GM06990 (cell line): Measurements from ENCODE around the gene CTRB1.

Source experiments
- DNase-seq: peaks from one replicate; pipeline ENCODE4 v3.0.0-alpha.2; 2011; ENCODE audit not compliant: insufficient read length; ENCODE audit errors: extremely low read depth
- H3K27me3 ChIP-seq: replicated peaks from 2 replicates; pipeline ENCODE4 v1.6.0; 2011; ENCODE audit warnings: low read length; ENCODE audit not compliant: control insufficient read depth, insufficient read depth
- H3K36me3 ChIP-seq: 2 replicates; pipeline ENCODE4 v1.5.1; 2011; ENCODE audit warnings: low read length; ENCODE audit not compliant: control insufficient read depth, insufficient read depth
- H3K4me3 ChIP-seq: replicated peaks from 2 replicates; pipeline ENCODE4 v1.5.1; 2011; ENCODE audit warnings: low read depth, mild to moderate bottlenecking, control low read depth, low read length
- TF ChIP-seq, protein P1 (sequence below): IDR thresholded peaks from 2 replicates; pipeline ENCODE4 v1.5.1; 2011; ENCODE audit warnings: low read length, control low read depth, mild to moderate bottlenecking, inconsistent platforms; ENCODE audit not compliant: insufficient read depth, poor library complexity, severe bottlenecking

Gene CTRB1

DNA sequence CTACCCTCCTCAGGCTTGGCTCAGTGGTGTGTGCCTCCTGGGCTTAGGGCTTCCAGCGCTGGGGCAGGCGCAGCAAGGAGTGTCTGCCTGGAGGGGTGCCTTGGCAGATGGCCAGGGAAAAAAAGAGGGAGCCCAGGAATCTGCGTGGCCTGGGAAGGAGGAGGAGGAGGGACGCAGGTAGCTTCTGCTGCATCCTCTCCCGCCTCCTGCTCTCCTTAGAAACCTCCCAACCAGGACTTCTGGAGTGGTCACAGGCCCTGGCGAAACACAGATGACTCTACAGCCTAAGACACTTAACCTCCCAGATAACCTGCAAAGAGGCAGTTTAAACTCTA, 40.0 kb downstream of the CTRB1 start:
- Histone ChIP-seq H3K36me3 (no peaks in the 10 kb centered on the region), H3K4me3 (no peak overlapping the region), H3K27me3 (no peaks in the 10 kb centered on the region)
- no peak for DNase-seq
- TF ChIP-seq, protein P1, sequence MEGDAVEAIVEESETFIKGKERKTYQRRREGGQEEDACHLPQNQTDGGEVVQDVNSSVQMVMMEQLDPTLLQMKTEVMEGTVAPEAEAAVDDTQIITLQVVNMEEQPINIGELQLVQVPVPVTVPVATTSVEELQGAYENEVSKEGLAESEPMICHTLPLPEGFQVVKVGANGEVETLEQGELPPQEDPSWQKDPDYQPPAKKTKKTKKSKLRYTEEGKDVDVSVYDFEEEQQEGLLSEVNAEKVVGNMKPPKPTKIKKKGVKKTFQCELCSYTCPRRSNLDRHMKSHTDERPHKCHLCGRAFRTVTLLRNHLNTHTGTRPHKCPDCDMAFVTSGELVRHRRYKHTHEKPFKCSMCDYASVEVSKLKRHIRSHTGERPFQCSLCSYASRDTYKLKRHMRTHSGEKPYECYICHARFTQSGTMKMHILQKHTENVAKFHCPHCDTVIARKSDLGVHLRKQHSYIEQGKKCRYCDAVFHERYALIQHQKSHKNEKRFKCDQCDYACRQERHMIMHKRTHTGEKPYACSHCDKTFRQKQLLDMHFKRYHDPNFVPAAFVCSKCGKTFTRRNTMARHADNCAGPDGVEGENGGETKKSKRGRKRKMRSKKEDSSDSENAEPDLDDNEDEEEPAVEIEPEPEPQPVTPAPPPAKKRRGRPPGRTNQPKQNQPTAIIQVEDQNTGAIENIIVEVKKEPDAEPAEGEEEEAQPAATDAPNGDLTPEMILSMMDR, result no peak

DNA sequence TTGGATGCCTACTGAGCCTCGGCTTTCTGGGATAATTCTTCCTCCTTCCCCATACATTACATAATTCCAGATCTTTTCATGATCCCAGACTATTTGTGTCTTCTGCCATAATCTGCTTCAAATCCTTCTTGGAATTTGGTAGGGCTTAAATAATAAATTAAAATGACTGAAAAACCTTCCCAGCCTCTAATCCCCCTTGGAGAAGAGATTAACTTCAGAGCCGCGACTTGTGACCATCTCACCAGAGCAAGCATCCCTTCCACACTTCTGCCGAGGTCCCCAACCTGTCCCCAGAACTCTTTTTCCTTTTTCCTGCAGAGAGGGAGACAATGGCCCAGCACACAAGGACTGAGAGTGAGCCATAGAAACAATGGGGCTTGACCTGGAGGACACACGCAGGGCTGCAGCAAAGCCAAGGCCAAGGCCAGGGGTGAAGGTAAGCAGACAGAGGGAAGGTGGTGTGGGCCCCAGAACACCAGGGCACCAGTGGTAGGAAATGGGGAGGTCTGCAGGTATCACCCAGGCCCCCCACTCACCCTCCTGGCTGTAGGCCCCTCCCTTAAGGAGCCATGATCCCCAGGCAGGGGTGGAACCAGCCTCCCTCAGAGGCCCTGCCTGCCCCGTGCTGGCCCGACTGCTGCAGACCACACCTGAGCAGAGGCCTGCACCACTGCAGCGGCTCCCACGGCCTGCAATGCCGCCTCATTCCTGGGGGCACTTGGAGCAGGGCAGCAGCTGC, 42.2 kb downstream of the CTRB1 start:
- Histone ChIP-seq H3K27me3 (no peaks in the 10 kb centered on the region), H3K4me3 (no peak overlapping the region), H3K36me3 (no peaks in the 10 kb centered on the region)
- DNase-seq, result no peak
- TF ChIP-seq, protein P1, result no peak

DNA sequence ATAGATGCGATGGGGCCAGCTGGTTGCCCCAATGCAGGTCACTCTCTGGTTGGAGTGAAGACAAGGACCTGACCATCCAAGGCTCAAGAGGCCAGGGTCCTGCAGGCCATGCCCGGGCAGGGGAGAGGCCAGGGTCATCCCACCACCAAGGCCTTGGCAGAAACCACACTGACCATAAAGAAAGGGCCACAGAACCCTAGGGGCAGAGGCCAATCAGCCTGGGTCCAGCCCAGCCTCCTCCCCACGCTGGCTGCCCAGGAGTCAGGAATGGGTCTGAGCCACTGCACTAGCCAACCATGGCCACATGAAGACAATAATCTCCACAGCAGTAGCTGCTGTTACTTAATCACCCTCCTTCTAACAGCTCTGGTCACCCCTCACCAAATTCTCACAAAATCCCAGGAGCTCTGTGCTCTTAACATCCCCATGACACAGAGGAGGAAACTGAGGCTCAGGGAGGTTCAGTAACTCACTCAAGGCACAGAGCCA, 42.8 kb downstream of the CTRB1 start:
- TF ChIP-seq, protein P1, result no peak
- no peak for DNase-seq
- Histone ChIP-seq H3K27me3 (no peaks in the 10 kb centered on the region), H3K36me3 (no peaks in the 10 kb centered on the region), H3K4me3 (no peak overlapping the region)

DNA sequence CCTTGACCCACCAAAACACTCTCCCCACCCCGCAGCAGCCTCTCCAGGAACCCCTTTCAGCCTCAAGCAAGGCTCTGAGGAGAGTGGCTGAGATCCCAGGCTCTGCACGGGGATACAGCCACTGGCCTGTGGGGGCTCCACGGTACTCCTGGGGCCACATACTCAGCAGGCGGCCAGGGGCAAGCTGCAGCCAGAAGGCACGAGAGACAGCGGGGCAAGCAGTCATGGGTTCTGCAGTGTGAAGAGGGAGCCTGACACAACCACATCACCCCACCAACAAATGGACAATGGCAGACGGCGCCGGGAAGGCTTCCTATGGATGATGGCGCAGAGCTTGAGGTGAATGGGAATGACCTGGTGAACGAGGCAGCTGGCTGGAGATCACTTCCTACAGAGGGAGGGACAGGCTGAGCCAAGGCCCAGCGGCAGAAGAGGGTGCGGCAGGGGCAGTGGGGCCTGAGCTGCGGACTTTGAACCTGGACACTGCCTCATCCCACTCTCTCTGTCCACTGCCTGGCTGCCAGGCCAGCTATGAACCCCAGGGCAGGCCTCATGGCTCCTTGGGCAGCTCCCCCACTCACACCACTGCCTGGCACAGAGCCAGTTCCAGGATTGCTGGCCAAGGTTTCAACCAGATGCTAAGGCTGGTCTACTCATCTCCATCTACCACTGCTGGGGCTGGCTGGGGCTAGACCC, 43.5 kb downstream of the CTRB1 start:
- no peaks in the 10 kb centered on the region for H3K27me3 ChIP-seq
- H3K4me3 ChIP-seq, result no peak overlapping the region
- DNase-seq, result no peak
- TF ChIP-seq, protein P1, result no peak
- no peaks in the 10 kb centered on the region for H3K36me3 ChIP-seq

DNA sequence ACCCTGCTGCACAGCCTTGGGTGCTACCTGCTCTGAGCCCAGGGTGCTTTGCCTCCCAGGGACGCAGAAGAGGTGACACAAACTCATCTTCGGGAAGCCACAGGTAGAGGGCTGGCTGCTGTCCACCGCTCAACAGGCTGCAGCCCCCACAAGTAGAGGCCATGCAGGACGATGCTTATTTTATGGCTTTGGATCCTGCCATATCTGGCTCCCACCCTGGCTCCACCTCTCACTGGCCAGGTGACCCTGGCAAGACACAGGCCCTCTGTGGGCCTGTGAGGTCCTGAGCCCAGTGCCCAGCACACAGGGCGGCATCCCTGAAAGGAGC, 44.0 kb downstream of the CTRB1 start:
- no peaks in the 10 kb centered on the region for H3K36me3 ChIP-seq
- DNase-seq, result no peak
- TF ChIP-seq, protein P1, result no peak
- no peaks in the 10 kb centered on the region for H3K27me3 ChIP-seq
- no peak overlapping the region for H3K4me3 ChIP-seq
